NCI-H128 (cell line): Measurements from ENCODE around the gene MXD4.
A peak's percentile ranks its signal among the peaks of the same experiment; 100 is the strongest.

ENCODE experiments used
- DNase-seq: peaks from one replicate; lab custom pipeline; 2025; ENCODE audit not compliant: unreplicated experiment; lab: John Stamatoyannopoulos, UW

The MXD4 gene

GRCh38 chr4:2251795-2252529, 9.9 kb downstream of the MXD4 start:
- no peak for DNase-seq

- no peak for DNase-seq
Observed at GRCh38 chr4:2251073-2251794, 10.7 kb downstream of the MXD4 start.

GRCh38 chr4:2250357-2251072, 11.4 kb downstream of the MXD4 start:
- DNase-seq, result no peak

- DNase-seq, result no peak
Observed at GRCh38 chr4:2249526-2250356, 12.2 kb downstream of the MXD4 start.

GRCh38 chr4:2248821-2249261, 13.1 kb downstream of the MXD4 start:
- no peak for DNase-seq

GRCh38 chr4:2248044-2248780, 13.7 kb downstream of the MXD4 start:
- no peak for DNase-seq

GRCh38 chr4:2247128-2248043, 14.5 kb downstream of the MXD4 start:
- no peak for DNase-seq

GRCh38 chr4:2246384-2247127, 15.4 kb downstream of the MXD4 start:
- no peak for DNase-seq

GRCh38 chr4:2245787-2246275, 16.1 kb downstream of the MXD4 start:
- no peak for DNase-seq

GRCh38 chr4:2245057-2245786, 16.7 kb downstream of the MXD4 start:
- DNase-seq, result no peak

GRCh38 chr4:2243681-2244380, 18.1 kb downstream of the MXD4 start:
- DNase-seq, result no peak

GRCh38 chr4:2241410-2242353, 20.2 kb downstream of the MXD4 start, which contains the start of the genes HAUS3 and POLN:
Gene HAUS3, minus strand, starts transcription at chr4:2242121. Its CDS starts 1,175 bp downstream, at chr4:2240946.
Gene POLN, minus strand, starts transcription at chr4:2242121. Its CDS starts 12,890 bp downstream, at chr4:2229231.
- peak; percentile 89 for DNase-seq

GRCh38 chr4:2241003-2241402, 20.9 kb downstream of the MXD4 start:
- no peak for DNase-seq

- no peak for DNase-seq
Observed at GRCh38 chr4:2236944-2237666, 24.8 kb downstream of the MXD4 start.

GRCh38 chr4:2231082-2231481, 30.8 kb downstream of the MXD4 start:
- DNase-seq, result no peak
